Activated CD4-positive, alpha-beta memory T cell treated with anti-CD3 and anti-CD28 coated beads, Interleukin-2, amount 10 ng/mL, durations not matched to agents 7 days and 5 days (primary cell): Measurements from ENCODE around the gene ALK. TPM values are rescaled to one million over a fixed set of nuclear protein-coding genes. Genes with fewer than 3 reads are reported as not detected.

ENCODE experiments used
- CTCF ChIA-PET: fragments of 350-600 bp; sonication (Branson Sonifier 250); formaldehyde crosslinking; loops from one replicate; lab custom pipeline; 2021; ENCODE audit warnings: antibody characterized with exemption, inconsistent platforms; lab: Charles Lee
- POLR2A ChIA-PET: fragments of 350-600 bp; sonication (Branson Sonifier 250); formaldehyde crosslinking; loops from one replicate; lab custom pipeline; 2021; ENCODE audit warnings: antibody characterized with exemption; lab: Charles Lee
- DNase-seq: peaks from one replicate; pipeline ENCODE4 v3.0.0-alpha.2; 2020
- H3K27ac Mint-ChIP-seq: one replicate; pipeline ENCODE4 v1.8.0; 2021; ENCODE audit warnings: mild to moderate bottlenecking, mixed read lengths
- H3K27me3 Mint-ChIP-seq: one replicate; pipeline ENCODE4 v1.8.0; 2021; ENCODE audit warnings: mixed read lengths
- H3K36me3 Mint-ChIP-seq: one replicate; pipeline ENCODE4 v1.8.0; 2021; ENCODE audit warnings: low read depth, mixed read lengths
- H3K4me1 Mint-ChIP-seq: one replicate; pipeline ENCODE4 v1.8.0; 2021; ENCODE audit warnings: mixed read lengths
- H3K4me3 Mint-ChIP-seq: one replicate; pipeline ENCODE4 v1.8.0; 2021; ENCODE audit warnings: mild to moderate bottlenecking, mixed read lengths
- H3K9me3 Mint-ChIP-seq: one replicate; pipeline ENCODE4 v1.8.0; 2021; ENCODE audit warnings: mixed read lengths
- total RNA-seq, 2 experiments: library from RNA; stranded (reverse); gene quantifications; one replicate each; pipeline ENCODE4 v1.2.3, GENCODE V29; 2021

Gene ALK
- total RNA-seq, 2 experiments from 2014 or later, result not detected

- ChIA-PET CTCF (no interaction called here), POLR2A (no interaction called here)
- Mint-ChIP-seq H3K36me3 (no peaks in the 10 kb centered on the region), H3K4me1 (no peaks in the 10 kb centered on the region), H3K27me3 (no peaks in the 10 kb centered on the region), H3K27ac (no peak overlapping the region), H3K4me3 (no peak overlapping the region), H3K9me3 (no peaks in the 10 kb centered on the region)
- no peak for DNase-seq
Measured at GRCh38 chr2:29749843-29750242, 171.5 kb downstream of the ALK start.

GRCh38 chr2:29749041-29749440, 172.3 kb downstream of the ALK start:
- no peaks in the 10 kb centered on the region for H3K36me3 Mint-ChIP-seq
- H3K9me3 Mint-ChIP-seq, result no peaks in the 10 kb centered on the region
- CTCF ChIA-PET, result no interaction called here

GRCh38 chr2:29747786-29748470, 173.5 kb downstream of the ALK start:
- Mint-ChIP-seq H3K4me1 (no peaks in the 10 kb centered on the region), H3K27ac (no peak overlapping the region), H3K36me3 (no peaks in the 10 kb centered on the region), H3K4me3 (no peak overlapping the region), H3K9me3 (no peaks in the 10 kb centered on the region), H3K27me3 (no peaks in the 10 kb centered on the region)
- DNase-seq, result no peak
- ChIA-PET CTCF (interaction anchor here (0.6 kb wide), 1 partner anchor 94 kb away, joined by 4 read pairs; no protein-coding TSS in a partner anchor), POLR2A (no interaction called here)

More at GRCh38 chr2:29749041-29749440, 172.3 kb downstream of the ALK start:
- no peak for DNase-seq
- Mint-ChIP-seq H3K4me3 (no peak overlapping the region), H3K27me3 (no peaks in the 10 kb centered on the region), H3K27ac (no peak overlapping the region), H3K4me1 (no peaks in the 10 kb centered on the region)
- POLR2A ChIA-PET, result no interaction called here

GRCh38 chr2:29744976-29745375, 176.4 kb downstream of the ALK start:
- no peaks in the 10 kb centered on the region for H3K9me3 Mint-ChIP-seq
- no peaks in the 10 kb centered on the region for H3K36me3 Mint-ChIP-seq
- no peak overlapping the region for H3K4me3 Mint-ChIP-seq
- CTCF ChIA-PET, result no interaction called here
- no peaks in the 10 kb centered on the region for H3K4me1 Mint-ChIP-seq
- H3K27ac Mint-ChIP-seq, result no peak overlapping the region
- POLR2A ChIA-PET, result no interaction called here
- H3K27me3 Mint-ChIP-seq, result no peaks in the 10 kb centered on the region
- DNase-seq, result no peak

GRCh38 chr2:29743516-29743915, 177.9 kb downstream of the ALK start:
- no peaks in the 10 kb centered on the region for H3K9me3 Mint-ChIP-seq
- no peaks in the 10 kb centered on the region for H3K4me1 Mint-ChIP-seq
- no peak overlapping the region for H3K27ac Mint-ChIP-seq
- no peaks in the 10 kb centered on the region for H3K27me3 Mint-ChIP-seq
- H3K4me3 Mint-ChIP-seq, result no peak overlapping the region
- no peaks in the 10 kb centered on the region for H3K36me3 Mint-ChIP-seq
- no peak for DNase-seq
- POLR2A ChIA-PET, result no interaction called here
- CTCF ChIA-PET, result no interaction called here

- H3K27me3 Mint-ChIP-seq, result no peaks in the 10 kb centered on the region
- H3K4me1 Mint-ChIP-seq, result no peaks in the 10 kb centered on the region
- POLR2A ChIA-PET, result no interaction called here
- no peak overlapping the region for H3K27ac Mint-ChIP-seq
- H3K9me3 Mint-ChIP-seq, result no peaks in the 10 kb centered on the region
- H3K4me3 Mint-ChIP-seq, result no peak overlapping the region
- no peak for DNase-seq
- H3K36me3 Mint-ChIP-seq, result no peaks in the 10 kb centered on the region
- CTCF ChIA-PET, result no interaction called here
Measured at GRCh38 chr2:29742656-29743055, 178.7 kb downstream of the ALK start.

GRCh38 chr2:29741132-29741531, 180.3 kb downstream of the ALK start:
- H3K4me1 Mint-ChIP-seq, result no peaks in the 10 kb centered on the region
- no peaks in the 10 kb centered on the region for H3K9me3 Mint-ChIP-seq
- no peak overlapping the region for H3K27ac Mint-ChIP-seq
- H3K36me3 Mint-ChIP-seq, result no peaks in the 10 kb centered on the region
- no peaks in the 10 kb centered on the region for H3K27me3 Mint-ChIP-seq
- no peak overlapping the region for H3K4me3 Mint-ChIP-seq
- no peak for DNase-seq
- POLR2A ChIA-PET, result no interaction called here
- CTCF ChIA-PET, result no interaction called here

GRCh38 chr2:29733965-29734364, 187.4 kb downstream of the ALK start:
- Mint-ChIP-seq H3K9me3 (no peaks in the 10 kb centered on the region), H3K36me3 (no peaks in the 10 kb centered on the region), H3K27ac (no peak overlapping the region), H3K4me1 (no peaks in the 10 kb centered on the region), H3K4me3 (no peak overlapping the region), H3K27me3 (peaks cover 5% of the 10 kb centered on the region)
- ChIA-PET CTCF (no interaction called here), POLR2A (no interaction called here)
- DNase-seq, result no peak

GRCh38 chr2:29733213-29733612, 188.2 kb downstream of the ALK start:
- ChIA-PET CTCF (no interaction called here), POLR2A (no interaction called here)
- Mint-ChIP-seq H3K36me3 (no peaks in the 10 kb centered on the region), H3K4me3 (no peak overlapping the region), H3K4me1 (no peaks in the 10 kb centered on the region), H3K27me3 (peaks cover 7% of the 10 kb centered on the region), H3K27ac (no peak overlapping the region), H3K9me3 (no peaks in the 10 kb centered on the region)
- DNase-seq, result no peak

GRCh38 chr2:29731948-29732347, 189.4 kb downstream of the ALK start:
- H3K27me3 Mint-ChIP-seq, result peaks cover 7% of the 10 kb centered on the region
- ChIA-PET CTCF (interaction anchor here (0.7 kb wide), 1 partner anchor 54 kb away, joined by 4 read pairs; no protein-coding TSS in a partner anchor), POLR2A (no interaction called here)

GRCh38 chr2:29729932-29730331, 191.5 kb downstream of the ALK start:
- peaks cover 4% of the 10 kb centered on the region for H3K27me3 Mint-ChIP-seq
- ChIA-PET POLR2A (no interaction called here), CTCF (no interaction called here)
- no peaks in the 10 kb centered on the region for H3K36me3 Mint-ChIP-seq
- no peaks in the 10 kb centered on the region for H3K4me1 Mint-ChIP-seq
- H3K27ac Mint-ChIP-seq, result no peak overlapping the region
- DNase-seq, result no peak
- H3K4me3 Mint-ChIP-seq, result no peak overlapping the region
- H3K9me3 Mint-ChIP-seq, result no peaks in the 10 kb centered on the region

More at GRCh38 chr2:29731948-29732347, 189.4 kb downstream of the ALK start:
- no peaks in the 10 kb centered on the region for H3K4me1 Mint-ChIP-seq
- H3K9me3 Mint-ChIP-seq, result no peaks in the 10 kb centered on the region
- DNase-seq, result no peak
- H3K4me3 Mint-ChIP-seq, result no peak overlapping the region
- H3K36me3 Mint-ChIP-seq, result no peaks in the 10 kb centered on the region
- no peak overlapping the region for H3K27ac Mint-ChIP-seq

- Mint-ChIP-seq H3K4me1 (no peaks in the 10 kb centered on the region), H3K27ac (no peak overlapping the region), H3K27me3 (peaks cover 4% of the 10 kb centered on the region), H3K9me3 (no peaks in the 10 kb centered on the region), H3K4me3 (no peak overlapping the region), H3K36me3 (no peaks in the 10 kb centered on the region)
- DNase-seq, result no peak
- ChIA-PET CTCF (no interaction called here), POLR2A (no interaction called here)
Measured at GRCh38 chr2:29729401-29729800, 192.0 kb downstream of the ALK start.

GRCh38 chr2:29726976-29727375, 194.4 kb downstream of the ALK start:
- no peak for DNase-seq
- Mint-ChIP-seq H3K27me3 (peaks cover 8% of the 10 kb centered on the region), H3K9me3 (no peaks in the 10 kb centered on the region), H3K36me3 (no peaks in the 10 kb centered on the region), H3K27ac (no peak overlapping the region), H3K4me3 (no peak overlapping the region), H3K4me1 (no peaks in the 10 kb centered on the region)
- ChIA-PET CTCF (no interaction called here), POLR2A (no interaction called here)

- Mint-ChIP-seq H3K4me1 (no peaks in the 10 kb centered on the region), H3K27me3 (peaks cover 18% of the 10 kb centered on the region), H3K27ac (no peak overlapping the region), H3K9me3 (no peaks in the 10 kb centered on the region), H3K36me3 (no peaks in the 10 kb centered on the region), H3K4me3 (no peak overlapping the region)
- POLR2A ChIA-PET, result no interaction called here
- DNase-seq, result no peak
- CTCF ChIA-PET, result no interaction called here
Measured at GRCh38 chr2:29725610-29726009, 195.8 kb downstream of the ALK start.
